H1 (cell line): ENCODE data around the gene NCEH1. TPM values are rescaled to one million over a fixed set of nuclear protein-coding genes. Genes with fewer than 3 reads are reported as not detected.

Experiments
- CTCF ChIA-PET: fragments of 300-600 bp; sonication (Branson Sonifier 250); formaldehyde crosslinking; loops from one replicate; lab custom pipeline; 2021; ENCODE audit not compliant: partially characterized antibody; lab: Charles Lee
- POLR2A ChIA-PET: fragments of 300-600 bp; sonication (Branson Sonifier 250); formaldehyde crosslinking; loops from one replicate; lab custom pipeline; 2021; ENCODE audit warnings: inconsistent platforms; ENCODE audit not compliant: partially characterized antibody; lab: Charles Lee
- DNase-seq, 2 experiments: peaks; one replicate each; pipeline versions ENCODE4 v3.0.0 to v3.0.0-alpha.2; 2010 to 2022; ENCODE audit warnings: low spot score in 2 of 2, low read depth in 1 of 2, mixed read lengths in 1 of 2
- FAIRE-seq: peaks from 2 replicates; lab custom pipeline; 2011; peaks lifted over from hg19 to GRCh38; lab: Jason Lieb, UNC
- H2AFZ ChIP-seq: 2 replicates; pipeline ENCODE4 v1.8.1; 2012; ENCODE audit warnings: low read length, inconsistent platforms
- H2AK5ac ChIP-seq: 2 replicates; pipeline ENCODE4 v1.6.1; 2013; ENCODE audit warnings: low read depth, low read length
- H2BK120ac ChIP-seq: replicated peaks from 2 replicates; pipeline ENCODE3; 2013; ENCODE audit warnings: low read depth, low read length, inconsistent platforms
- H2BK12ac ChIP-seq: 2 replicates; pipeline ENCODE4 v1.6.1; 2013; ENCODE audit warnings: low read depth, low read length
- H2BK15ac ChIP-seq: 2 replicates; pipeline ENCODE4 v1.6.1; 2013; ENCODE audit warnings: low read length
- H2BK20ac ChIP-seq: 2 replicates; pipeline ENCODE4 v1.6.1; 2013; ENCODE audit warnings: low read length
- H2BK5ac ChIP-seq: 2 replicates; pipeline ENCODE4 v1.6.1; 2013; ENCODE audit warnings: low read depth, low read length
- H3K14ac ChIP-seq: 2 replicates; pipeline ENCODE4 v1.6.1; 2013; ENCODE audit warnings: inconsistent platforms; ENCODE audit not compliant: insufficient read length
- H3K18ac ChIP-seq: 2 replicates; pipeline ENCODE4 v1.6.1; 2013; ENCODE audit warnings: low read length; ENCODE audit errors: extremely low read depth
- H3K23ac ChIP-seq: 2 replicates; pipeline ENCODE4 v1.6.1; 2013; ENCODE audit warnings: inconsistent platforms; ENCODE audit not compliant: insufficient read length
- H3K23me2 ChIP-seq: 2 replicates; pipeline ENCODE4 v1.6.1; 2013; ENCODE audit warnings: low read depth, low read length
- H3K27ac ChIP-seq: 2 replicates; pipeline ENCODE4 v1.6.1; 2011; ENCODE audit warnings: low read depth, low read length, inconsistent platforms
- H3K27me3 ChIP-seq, 4 experiments: replicated peaks in 1 of 4; 1 replicate in 1 of 4; 2 replicates in 3 of 4; pipeline versions ENCODE4 v1.6.1 to v1.8.1; 2011 to 2013; ENCODE audit warnings: low read length in 3 of 4, mild to moderate bottlenecking in 3 of 4, inconsistent platforms in 2 of 4, mixed read lengths in 2 of 4, moderate library complexity in 1 of 4; ENCODE audit not compliant: control insufficient read depth in 3 of 4, insufficient read depth in 3 of 4; ENCODE audit errors: extremely low read depth in 1 of 4
- H3K36me3 ChIP-seq, 4 experiments: 2 replicates each; pipeline versions ENCODE4 v1.6.1 to v1.8.1; 2011 to 2013; ENCODE audit warnings: mild to moderate bottlenecking in 4 of 4, low read length in 3 of 4, moderate library complexity in 2 of 4, control low read depth in 1 of 4, inconsistent platforms in 1 of 4; ENCODE audit not compliant: insufficient read depth in 4 of 4, control insufficient read depth in 2 of 4
- H3K4ac ChIP-seq: replicated peaks from 2 replicates; pipeline ENCODE3; 2013; ENCODE audit warnings: low read length, low read depth, mixed read lengths, inconsistent platforms; ENCODE audit not compliant: insufficient read length
- H3K4me1 ChIP-seq, 4 experiments: replicated peaks in 1 of 4; 1 replicate in 1 of 4; 2 replicates in 3 of 4; pipeline versions ENCODE4 v1.6.1 to v1.8.1; 2011 to 2013; ENCODE audit warnings: low read length in 3 of 4, inconsistent platforms in 2 of 4, mixed read lengths in 1 of 4; ENCODE audit not compliant: insufficient read depth in 4 of 4, control insufficient read depth in 3 of 4
- H3K4me2 ChIP-seq, 2 experiments: 2 replicates each; pipeline versions ENCODE4 v1.6.1 to v1.8.1; 2011 to 2013; ENCODE audit warnings: low read depth in 2 of 2, low read length in 2 of 2, control low read depth in 1 of 2, inconsistent platforms in 1 of 2, mild to moderate bottlenecking in 1 of 2; ENCODE audit not compliant: insufficient read depth in 1 of 2
- H3K4me3 ChIP-seq, 4 experiments: fragments of 200-600, 300-600 bp in 1 of 4; sonication (generic), shearing (Covaris generic), sonication (Bioruptor Twin) in 1 of 4; 2 replicates each; pipeline versions ENCODE4 v1.5.1 to v1.8.1; 2011 to 2016; ENCODE audit warnings: low read length in 4 of 4, low read depth in 3 of 4, control low read depth in 2 of 4, inconsistent platforms in 2 of 4, mild to moderate bottlenecking in 2 of 4, mixed read lengths in 1 of 4, moderate library complexity in 1 of 4; ENCODE audit not compliant: insufficient read depth in 2 of 4; ENCODE audit errors: extremely low read depth in 1 of 4
- H3K56ac ChIP-seq: replicated peaks from 2 replicates; pipeline ENCODE3; 2013; ENCODE audit warnings: low read depth, mild to moderate bottlenecking, mixed read lengths, low read length, inconsistent platforms; ENCODE audit not compliant: insufficient read length
- H3K79me1 ChIP-seq: 2 replicates; pipeline ENCODE4 v1.6.1; 2013; ENCODE audit warnings: low read depth, low read length, control low read depth
- H3K79me2 ChIP-seq, 2 experiments: 2 replicates each; pipeline versions ENCODE4 v1.6.1 to v1.8.1; 2012 to 2013; ENCODE audit warnings: low read length in 2 of 2, mild to moderate bottlenecking in 2 of 2, inconsistent platforms in 1 of 2; ENCODE audit not compliant: insufficient read depth in 2 of 2, control insufficient read depth in 1 of 2
- H3K9ac ChIP-seq, 4 experiments: replicated peaks in 1 of 4; 1 replicate in 1 of 4; 2 replicates in 3 of 4; pipeline versions ENCODE4 v1.6.1 to v1.8.1; 2011 to 2013; ENCODE audit warnings: low read depth in 3 of 4, low read length in 3 of 4, control low read depth in 2 of 4, mild to moderate bottlenecking in 2 of 4, moderate library complexity in 2 of 4, inconsistent platforms in 1 of 4; ENCODE audit errors: extremely low read depth in 1 of 4
- H3K9me3 ChIP-seq, 2 experiments: 2 replicates each; pipeline versions ENCODE4 v1.6.1 to v1.8.1; 2012 to 2013; ENCODE audit warnings: mild to moderate bottlenecking in 2 of 2, moderate library complexity in 2 of 2, control low read depth in 1 of 2, inconsistent platforms in 1 of 2, low read depth in 1 of 2, low read length in 1 of 2, mixed read lengths in 1 of 2; ENCODE audit not compliant: insufficient read depth in 2 of 2
- H4K20me1 ChIP-seq, 2 experiments: replicated peaks in 1 of 2; 2 replicates each; pipeline versions ENCODE3 to v1.8.1; 2011 to 2013; ENCODE audit warnings: inconsistent platforms in 2 of 2, low read length in 2 of 2, mild to moderate bottlenecking in 1 of 2; ENCODE audit not compliant: insufficient read depth in 2 of 2, control insufficient read depth in 1 of 2
- H4K5ac ChIP-seq: 2 replicates; pipeline ENCODE4 v1.6.1; 2013; ENCODE audit warnings: low read length, low read depth, mixed read lengths, inconsistent platforms; ENCODE audit not compliant: insufficient read length
- H4K8ac ChIP-seq: 2 replicates; pipeline ENCODE4 v1.8.0; 2013; ENCODE audit warnings: mild to moderate bottlenecking, moderate library complexity, low read length, inconsistent platforms; ENCODE audit not compliant: insufficient read depth; ENCODE audit errors: extremely low read depth
- H4K91ac ChIP-seq: replicated peaks from 2 replicates; pipeline ENCODE3; 2013; ENCODE audit warnings: low read length, mixed read lengths, inconsistent platforms; ENCODE audit not compliant: insufficient read length
- CHD1 ChIP-seq: IDR thresholded peaks from 2 replicates; pipeline ENCODE4 v1.6.1; 2012; ENCODE audit warnings: low read depth, low read length, improper control_type of control experiment
- EZH2 ChIP-seq: fragments of 200-600 bp; sonication (generic); IDR thresholded peaks from 2 replicates; pipeline ENCODE4 v1.7.1; 2012; ENCODE audit warnings: low read depth, mild to moderate bottlenecking, moderate library complexity, low read length, inconsistent platforms; ENCODE audit not compliant: severe bottlenecking
- KDM4A ChIP-seq: IDR thresholded peaks from one replicate; pipeline ENCODE4 v1.7.1; 2012; ENCODE audit warnings: low read depth, mild to moderate bottlenecking, moderate library complexity, low read length, inconsistent platforms; ENCODE audit not compliant: severe bottlenecking
- WGBS, 2 experiments: shearing (Covaris generic) in 1 of 2; methylation state at CpG; one replicate each; pipeline versions ENCODE4 v1.1.6 to v1.1.7; 2013 to 2015; ENCODE audit warnings: low lambda C conversion rate in 2 of 2, mixed read lengths in 2 of 2, inconsistent platforms in 1 of 2, low coverage in 1 of 2, missing lambda C conversion rate in 1 of 2; ENCODE audit not compliant: insufficient replicate concordance in 2 of 2, insufficient coverage in 1 of 2, insufficient read length in 1 of 2; ENCODE audit errors: extremely low coverage in 1 of 2, missing lambda C conversion rate in 1 of 2; 5-methylcytosine and 5-hydroxymethylcytosine counted together
- polyA plus RNA-seq, 7 experiments: library from polyadenylated mRNA; depleted of rRNA in 3 of 7; stranded (reverse) in 5 of 7; unstranded in 2 of 7; fragments of >200 nt in 5 of 7; fragments of 200-250 nt in 2 of 7; gene quantifications; 1 replicate in 5 of 7; 2 replicates in 1 of 7; 4 replicates in 1 of 7; pipeline versions ENCODE4 v1.2.1 to v1.2.3, GENCODE V29; 2011 to 2013; ENCODE audit warnings: missing spikeins in 2 of 7, mixed read lengths in 2 of 7
- total RNA-seq: library from RNA; stranded (reverse); fragmentation: NEBNext Ultra II Directional; extraction: Animal tissue kit (Norgen Biotek cat#: 25700); gene quantifications from 2 replicates; pipeline ENCODE4 v1.2.1, GENCODE V29; 2021

NCEH1 gene
- total and polyA plus RNA-seq, 2 of the 8 experiments (the other 6 are each of a cell fraction or from before 2014, with no cell fraction given), result 2.2 to 6.4 TPM

DNA sequence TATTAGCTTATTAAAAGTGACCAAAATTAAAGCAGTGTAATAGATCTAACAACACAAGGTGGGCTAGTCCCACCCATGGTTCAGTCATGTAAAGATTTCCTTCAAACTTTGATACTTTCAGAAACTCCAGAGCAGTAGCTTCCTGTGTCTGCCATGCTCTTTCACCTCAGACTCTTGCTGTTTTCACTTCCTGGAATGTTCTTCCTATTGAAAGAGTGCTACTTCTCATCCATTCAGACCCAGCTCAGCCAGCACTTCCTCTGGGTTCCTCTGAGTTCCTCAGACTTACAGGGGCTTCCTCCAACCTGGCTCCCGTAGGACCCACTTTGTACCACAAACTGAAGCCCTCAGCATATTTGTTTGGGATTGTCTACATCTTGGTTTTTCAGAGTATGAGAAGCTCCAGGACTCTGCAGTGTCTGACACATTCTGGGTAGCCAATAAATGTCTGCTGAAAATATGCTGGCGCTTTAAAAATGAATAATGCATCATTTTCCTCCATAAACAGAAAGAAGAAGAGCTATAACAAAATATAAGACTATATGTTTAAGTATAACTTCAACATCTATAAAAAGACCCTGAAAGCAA lies 18.0 kb downstream of the NCEH1 start:
- Histone ChIP-seq H2BK12ac (no peak overlapping the region), H2BK120ac (no peak overlapping the region), H3K14ac (no peak overlapping the region), H4K20me1 (no peaks in the 10 kb centered on the region), H3K4me2 (no peak overlapping the region), H3K4ac (no peak overlapping the region), H4K91ac (no peak overlapping the region), H3K4me3 (no peak overlapping the region), H2AFZ (no peak overlapping the region), H3K27ac (no peak overlapping the region)
- WGBS, 2 experiments, result 86% methylated on average over 2 of the region's 2 CpGs; no CpG with 5 or more reads in 1 of the 2 experiments
- DNase-seq, result no peak
- CTCF ChIA-PET, result interaction anchor here (1.0 to 2.2 kb wide), 4 partner anchors 16 to 20 kb away, joined by 3 to 12 read pairs (median 6); no protein-coding TSS in a partner anchor
- POLR2A ChIA-PET, result interaction anchor here (1.0 to 1.6 kb wide), 4 partner anchors 9 to 17 kb away, joined by 3 to 5 read pairs (median 4); no protein-coding TSS in a partner anchor
- TF ChIP-seq KDM4A (no peak), EZH2 (no peak), CHD1 (no peak)
- TF ChIP-seq, all 59 proteins: peak for 0
- no peaks in the 10 kb centered on the region for H3K79me2 ChIP-seq
- H3K18ac ChIP-seq, result no peak overlapping the region
- no peak overlapping the region for H3K9ac ChIP-seq
- H2BK20ac ChIP-seq, result no peak overlapping the region
- no peak overlapping the region for H2BK15ac ChIP-seq
- no peaks in the 10 kb centered on the region for H3K23me2 ChIP-seq
- H3K4me1 ChIP-seq, result peaks cover 0 to 10% (median under 1%) of the 10 kb centered on the region in 4 experiments; a peak in 2 of 7 replicates
- H3K56ac ChIP-seq, result no peak overlapping the region
- no peak overlapping the region for H2BK5ac ChIP-seq
- no peaks in the 10 kb centered on the region for H3K79me1 ChIP-seq
- no peak for FAIRE-seq
- no peak overlapping the region for H2AK5ac ChIP-seq
- H3K27me3 ChIP-seq, result no peaks in the 10 kb centered on the region
- H3K23ac ChIP-seq, result no peak overlapping the region
- no peaks in the 10 kb centered on the region for H3K9me3 ChIP-seq
- H3K36me3 ChIP-seq, result no peaks in the 10 kb centered on the region
- H4K5ac ChIP-seq, result no peak overlapping the region
- no peak overlapping the region for H4K8ac ChIP-seq
